HL-60/S4 treated with retinoic acid at 250 ng/mL for 4 days and 3 days (cell line): ENCODE measurements around the gene GABRA4.

Source experiments
- in situ Hi-C: fragments of 300-500 bp; cut with MboI; formaldehyde crosslinking; loops from 2 replicates; pipeline ENCODE4 v1.7.0; 2022; ENCODE audit warnings: low sequenced_read_pairs

Gene GABRA4

GRCh38 chr4:46979726-46980125 is 13.7 kb downstream of the GABRA4 start:
- in situ Hi-C loops = no loop called here

GRCh38 chr4:46979283-46979682 is 14.1 kb downstream of the GABRA4 start:
- in situ Hi-C loops = no loop called here

GRCh38 chr4:46977245-46977644 is 16.1 kb downstream of the GABRA4 start:
- in situ Hi-C loops = no loop called here

- in situ Hi-C loops = no loop called here
These were observed 17.4 kb downstream of the GABRA4 start for GRCh38 chr4:46975812-46976553.

GRCh38 chr4:46974891-46975543 is 18.4 kb downstream of the GABRA4 start:
- in situ Hi-C loops = no loop called here

- in situ Hi-C loops = no loop called here
These were observed 24.5 kb downstream of the GABRA4 start for GRCh38 chr4:46968847-46969246.

- in situ Hi-C loops = no loop called here
These were observed 25.8 kb downstream of the GABRA4 start for GRCh38 chr4:46967631-46968030.

GRCh38 chr4:46958742-46959488 is 34.5 kb downstream of the GABRA4 start:
- in situ Hi-C loops = no loop called here

- in situ Hi-C loops = no loop called here
These were observed 36.9 kb downstream of the GABRA4 start for GRCh38 chr4:46956451-46956850.

GRCh38 chr4:46955601-46956000 is 37.8 kb downstream of the GABRA4 start:
- in situ Hi-C loops = no loop called here

- in situ Hi-C loops = no loop called here
These were observed 38.7 kb downstream of the GABRA4 start for GRCh38 chr4:46954643-46955042.

- in situ Hi-C loops = no loop called here
These were observed 39.8 kb downstream of the GABRA4 start for GRCh38 chr4:46953564-46953963.

- in situ Hi-C loops = no loop called here
These were observed 40.9 kb downstream of the GABRA4 start for GRCh38 chr4:46952451-46952850.

- in situ Hi-C loops = no loop called here
These were observed 42.6 kb downstream of the GABRA4 start for GRCh38 chr4:46950826-46951225.

GRCh38 chr4:46949822-46950221 is 43.6 kb downstream of the GABRA4 start:
- in situ Hi-C loops = loop anchor here (25.0 kb wide), 1 partner anchor 437 kb away; no protein-coding TSS in a partner anchor

GRCh38 chr4:46947541-46947940 is 45.8 kb downstream of the GABRA4 start:
- in situ Hi-C loops = loop anchor here (25.0 kb wide), 1 partner anchor 440 kb away; no protein-coding TSS in a partner anchor

- in situ Hi-C loops = loop anchor here (25.0 kb wide), 1 partner anchor 440 kb away; no protein-coding TSS in a partner anchor
These were observed 46.4 kb downstream of the GABRA4 start for GRCh38 chr4:46946919-46947536.

GRCh38 chr4:46945062-46945461 is 48.3 kb downstream of the GABRA4 start:
- in situ Hi-C loops = loop anchor here (25.0 kb wide), 1 partner anchor 442 kb away; no protein-coding TSS in a partner anchor

- in situ Hi-C loops = loop anchor here (25.0 kb wide), 1 partner anchor 443 kb away; no protein-coding TSS in a partner anchor
These were observed 49.0 kb downstream of the GABRA4 start for GRCh38 chr4:46944345-46944744.

GRCh38 chr4:46937493-46937892 is 55.9 kb downstream of the GABRA4 start:
- in situ Hi-C loops = loop anchor here (25.0 kb wide), 1 partner anchor 450 kb away; no protein-coding TSS in a partner anchor

GRCh38 chr4:46934726-46935125 is 58.7 kb downstream of the GABRA4 start:
- in situ Hi-C loops = loop anchor here (25.0 kb wide), 1 partner anchor 453 kb away; no protein-coding TSS in a partner anchor
